A673 (cell line): ENCODE measurements around the gene SOX4.

Source experiments
- EZH2 ChIP-seq: fragments of 200-600 bp; sonication (generic); IDR thresholded peaks from 2 replicates; pipeline ENCODE4 v1.6.1; 2017; ENCODE audit warnings: borderline replicate concordance, low read depth, mild to moderate bottlenecking, mixed read lengths, antibody characterized with exemption, low read length; ENCODE audit not compliant: poor library complexity, severe bottlenecking
- TF ChIP-seq, protein P1 (sequence below): fragments of 300-800, 200-600 bp; sonication (generic); conservative IDR thresholded peaks from 2 replicates; pipeline ENCODE4 v1.5.1; 2017; ENCODE audit warnings: low read depth, mild to moderate bottlenecking, antibody characterized with exemption, low read length, moderate library complexity, mixed read lengths

DNA sequence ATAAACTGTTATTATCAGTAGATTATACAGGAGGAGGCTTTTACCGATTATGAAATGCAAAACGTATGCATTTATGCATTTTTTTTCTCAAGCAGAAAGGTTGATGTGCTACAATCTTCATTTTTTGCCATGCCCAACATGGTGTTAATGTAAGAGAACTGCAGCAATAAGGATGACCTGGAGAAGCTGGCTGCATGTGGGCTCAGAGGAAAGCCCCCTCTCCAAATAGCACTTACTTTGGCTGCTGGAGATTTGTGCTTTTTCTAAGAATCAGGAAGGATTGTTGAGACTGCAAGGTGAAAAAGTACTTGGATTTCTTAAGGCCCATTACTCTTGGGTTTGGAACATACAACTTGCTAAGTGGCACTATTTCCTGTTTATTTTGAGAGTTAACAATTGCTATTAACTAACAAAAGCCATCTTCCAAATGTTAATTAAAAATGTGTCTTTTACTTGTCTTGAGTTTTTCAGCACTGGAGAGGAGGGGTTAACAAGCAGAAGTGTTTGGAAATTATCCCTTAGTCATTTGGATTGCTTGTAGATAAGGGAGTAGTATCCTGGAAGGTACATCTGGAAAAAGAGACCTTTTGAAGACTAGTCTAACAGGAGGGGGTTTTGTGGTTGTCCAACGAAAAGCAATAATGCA lies 5.6 kb downstream of the SOX4 start:
- TF ChIP-seq, protein P1, sequence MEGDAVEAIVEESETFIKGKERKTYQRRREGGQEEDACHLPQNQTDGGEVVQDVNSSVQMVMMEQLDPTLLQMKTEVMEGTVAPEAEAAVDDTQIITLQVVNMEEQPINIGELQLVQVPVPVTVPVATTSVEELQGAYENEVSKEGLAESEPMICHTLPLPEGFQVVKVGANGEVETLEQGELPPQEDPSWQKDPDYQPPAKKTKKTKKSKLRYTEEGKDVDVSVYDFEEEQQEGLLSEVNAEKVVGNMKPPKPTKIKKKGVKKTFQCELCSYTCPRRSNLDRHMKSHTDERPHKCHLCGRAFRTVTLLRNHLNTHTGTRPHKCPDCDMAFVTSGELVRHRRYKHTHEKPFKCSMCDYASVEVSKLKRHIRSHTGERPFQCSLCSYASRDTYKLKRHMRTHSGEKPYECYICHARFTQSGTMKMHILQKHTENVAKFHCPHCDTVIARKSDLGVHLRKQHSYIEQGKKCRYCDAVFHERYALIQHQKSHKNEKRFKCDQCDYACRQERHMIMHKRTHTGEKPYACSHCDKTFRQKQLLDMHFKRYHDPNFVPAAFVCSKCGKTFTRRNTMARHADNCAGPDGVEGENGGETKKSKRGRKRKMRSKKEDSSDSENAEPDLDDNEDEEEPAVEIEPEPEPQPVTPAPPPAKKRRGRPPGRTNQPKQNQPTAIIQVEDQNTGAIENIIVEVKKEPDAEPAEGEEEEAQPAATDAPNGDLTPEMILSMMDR, result no peak
- TF ChIP-seq EZH2, result no peak
